NCI-H2196 (cell line): ENCODE measurements around the gene ATG16L2.
"Not testable (repeated sequence)": the region's sequence is repeated elsewhere in the genome, so short reads cannot be mapped to it uniquely, and the experiment has no call there.

Experiments used
- DNase-seq: peaks from one replicate; lab custom pipeline; 2025; ENCODE audit not compliant: unreplicated experiment; lab: John Stamatoyannopoulos, UW

The ATG16L2 gene

GRCh38 chr11:72823105-72823804, 9.0 kb downstream of the ATG16L2 start:
- no peak for DNase-seq

DNA sequence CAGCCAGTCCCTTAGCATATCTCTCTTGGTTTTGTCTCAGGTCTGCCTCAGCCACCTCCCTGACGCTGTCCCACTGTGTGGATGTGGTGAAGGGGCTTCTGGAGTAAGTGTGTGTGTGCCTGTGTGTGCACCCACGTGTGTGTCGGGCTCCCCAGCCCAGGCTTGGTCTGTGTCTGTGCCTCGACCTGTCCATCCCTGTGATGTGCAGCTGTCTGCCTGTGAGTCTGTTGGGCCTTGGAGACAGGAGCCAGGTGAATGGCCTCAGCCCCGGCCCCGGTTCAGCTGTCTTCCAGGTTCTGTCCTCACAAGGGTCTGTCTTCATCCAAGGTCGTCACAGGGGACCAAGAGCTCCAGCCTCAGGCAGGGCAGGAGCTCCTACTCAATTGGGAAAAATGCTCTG, 9.8 kb downstream of the ATG16L2 start:
- DNase-seq: no peak

GRCh38 chr11:72824811-72825505, 10.7 kb downstream of the ATG16L2 start:
- DNase-seq: no peak

- DNase-seq: no peak
Measured at GRCh38 chr11:72825661-72826060, 11.4 kb downstream of the ATG16L2 start.

DNA sequence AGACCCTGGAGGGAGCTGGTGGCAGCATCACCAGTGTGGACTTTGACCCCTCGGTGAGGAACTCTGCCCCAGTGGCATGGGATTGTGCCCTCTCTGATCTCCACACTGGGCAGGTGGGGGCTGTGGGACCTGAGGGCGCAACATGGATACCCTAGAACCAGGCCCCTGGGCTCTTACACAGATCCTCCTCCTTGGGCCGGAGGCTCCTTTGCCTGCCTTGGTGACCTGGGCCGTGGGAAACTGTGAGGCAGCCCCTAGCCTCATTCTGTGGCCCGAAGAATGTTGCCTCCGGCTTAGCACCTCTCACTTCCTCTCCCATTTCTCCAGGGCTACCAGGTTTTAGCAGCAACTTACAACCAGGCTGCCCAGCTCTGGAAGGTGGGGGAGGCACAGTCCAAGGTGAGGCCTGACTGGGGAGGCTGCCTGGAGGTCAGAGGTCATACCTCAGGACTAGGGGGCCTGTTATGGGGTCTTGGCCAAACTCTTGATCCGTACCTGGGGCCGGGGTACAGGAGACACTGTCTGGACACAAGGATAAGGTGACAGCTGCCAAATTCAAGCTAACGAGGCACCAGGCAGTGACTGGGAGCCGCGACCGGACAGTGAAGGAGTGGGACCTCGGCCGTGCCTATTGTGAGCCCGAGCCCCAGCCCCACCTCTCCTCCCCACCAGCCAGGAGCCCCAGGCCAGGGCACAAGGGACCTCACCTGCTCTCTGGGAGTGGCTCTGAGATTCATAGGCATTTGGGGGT, 12.2 kb downstream of the ATG16L2 start:
- DNase-seq: no peak

DNA sequence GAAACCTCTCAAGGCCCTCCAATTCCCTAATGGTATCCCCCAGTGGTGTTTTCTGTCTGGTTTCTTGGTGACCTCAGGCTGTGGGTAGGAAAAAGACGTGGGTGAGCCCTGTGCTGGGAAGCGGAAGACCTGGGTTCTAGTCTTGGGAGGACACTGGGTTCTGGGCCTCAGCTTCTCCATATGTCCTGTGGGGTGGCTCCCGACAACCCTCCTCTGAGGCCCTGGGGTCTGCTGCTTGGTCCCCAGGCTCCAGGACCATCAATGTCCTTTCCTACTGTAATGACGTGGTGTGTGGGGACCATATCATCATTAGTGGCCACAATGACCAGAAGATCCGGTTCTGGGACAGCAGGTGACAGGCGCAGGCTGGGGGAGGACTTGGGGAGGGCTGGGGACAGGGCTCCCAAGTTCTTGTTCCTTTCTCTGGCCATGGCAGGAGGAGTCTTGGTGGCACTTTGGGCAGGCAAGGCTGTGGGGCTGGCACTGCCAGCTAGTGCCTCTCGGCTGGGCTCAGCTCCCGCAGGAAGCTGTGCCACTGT, 12.8 kb downstream of the ATG16L2 start:
- no peak for DNase-seq

GRCh38 chr11:72827656-72828055, 13.4 kb downstream of the ATG16L2 start:
- DNase-seq: not testable (repeated sequence)

DNA sequence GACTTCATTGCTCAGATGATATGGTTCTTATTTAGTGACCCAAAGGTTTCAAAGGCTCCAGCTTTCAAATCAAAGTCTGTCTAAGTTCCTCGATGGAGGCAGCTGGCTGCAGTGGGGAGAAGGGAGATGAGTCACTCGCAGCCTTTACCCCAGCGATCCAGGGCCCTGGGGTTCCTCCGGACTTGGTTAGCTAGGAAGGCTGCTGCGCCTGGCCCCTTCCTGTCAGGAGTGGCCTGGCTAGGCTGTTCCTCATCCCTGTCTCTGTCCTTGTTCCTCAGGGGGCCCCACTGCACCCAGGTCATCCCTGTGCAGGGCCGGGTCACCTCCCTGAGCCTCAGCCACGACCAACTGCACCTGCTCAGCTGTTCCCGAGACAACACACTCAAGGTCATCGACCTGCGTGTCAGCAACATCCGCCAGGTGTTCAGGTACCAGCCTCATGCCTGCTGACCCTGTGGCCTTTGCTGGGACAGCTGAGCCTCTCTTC, 13.9 kb downstream of the ATG16L2 start:
- DNase-seq: no peak

- DNase-seq: no peak
Measured at GRCh38 chr11:72828692-72829101, 14.5 kb downstream of the ATG16L2 start.

- no peak for DNase-seq
Measured at GRCh38 chr11:72829178-72829577, 15.0 kb downstream of the ATG16L2 start.

DNA sequence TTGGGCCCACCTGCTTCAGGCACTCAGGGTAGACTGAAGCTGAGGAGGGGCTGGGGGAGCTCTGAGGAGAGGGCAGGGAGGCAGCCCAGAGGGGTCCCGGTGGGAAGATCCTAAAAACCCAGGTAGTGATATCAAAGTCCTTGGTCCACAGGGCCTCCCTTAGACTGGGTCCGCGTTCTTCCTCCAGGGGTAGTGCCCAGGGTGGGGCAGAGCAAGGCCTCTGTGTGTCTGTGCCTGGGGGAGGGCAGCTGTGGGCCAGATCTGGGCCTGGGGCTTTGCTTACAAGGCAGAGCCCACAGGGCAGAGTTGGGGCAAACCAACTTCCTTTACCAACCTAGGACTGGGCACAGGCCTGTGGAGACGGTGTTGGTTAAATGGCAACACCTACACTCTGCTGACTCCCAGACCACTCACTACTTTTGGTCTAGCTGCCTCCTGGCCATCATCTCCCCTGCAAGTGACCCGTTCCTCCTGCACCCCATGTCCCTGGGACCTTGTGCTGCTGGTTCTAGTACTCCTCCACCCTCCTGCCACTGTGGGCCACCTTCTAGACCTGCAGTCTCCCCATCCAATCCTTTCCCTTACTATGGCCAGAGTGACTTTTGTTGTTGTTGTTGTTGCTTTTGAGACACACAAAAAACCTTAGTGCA, 15.8 kb downstream of the ATG16L2 start:
- DNase-seq: no peak

DNA sequence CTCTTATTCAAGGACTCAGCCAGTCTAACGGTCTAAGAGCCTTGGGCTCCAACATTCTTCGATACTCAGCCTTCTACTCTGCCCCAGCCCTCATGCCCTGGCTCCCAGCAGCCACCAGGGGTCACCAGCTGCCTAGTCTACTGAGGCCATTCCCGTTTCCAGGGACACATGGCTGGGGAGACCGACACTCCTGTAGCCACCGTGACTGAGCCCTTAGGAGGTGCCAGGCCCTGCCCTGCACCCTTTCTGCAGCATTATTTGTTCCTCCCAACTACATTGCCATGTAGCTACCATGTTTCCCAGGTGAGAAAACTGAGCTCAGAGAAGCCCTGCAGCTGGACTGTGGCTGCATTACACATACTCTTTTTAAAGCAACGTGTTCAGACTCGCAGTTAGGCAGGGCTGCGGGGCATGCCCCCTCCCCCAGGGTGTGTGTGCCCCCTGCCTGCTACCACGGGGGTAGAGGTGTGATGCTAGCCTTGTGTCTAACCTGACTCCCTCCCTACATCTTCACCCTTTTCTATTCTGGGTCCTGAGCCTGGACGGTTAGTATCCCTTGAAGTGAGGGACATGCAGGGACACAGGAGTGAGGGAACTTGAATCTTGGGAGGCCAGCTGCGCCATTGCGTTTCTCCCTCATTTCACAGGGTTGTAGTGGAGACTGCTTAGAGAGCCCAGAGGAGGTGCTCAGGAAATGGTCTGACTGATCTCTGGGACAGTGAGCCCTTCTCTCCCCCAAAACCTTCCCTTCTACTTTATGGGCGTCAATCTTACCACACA, 17.5 kb downstream of the ATG16L2 start:
- DNase-seq: peak; percentile 68

GRCh38 chr11:72832301-72833082, 18.3 kb downstream of the ATG16L2 start:
- DNase-seq: no peak

- no peak for DNase-seq
Measured at GRCh38 chr11:72833083-72833733, 19.0 kb downstream of the ATG16L2 start.

GRCh38 chr11:72833811-72834493, 19.7 kb downstream of the ATG16L2 start:
- no peak for DNase-seq

DNA sequence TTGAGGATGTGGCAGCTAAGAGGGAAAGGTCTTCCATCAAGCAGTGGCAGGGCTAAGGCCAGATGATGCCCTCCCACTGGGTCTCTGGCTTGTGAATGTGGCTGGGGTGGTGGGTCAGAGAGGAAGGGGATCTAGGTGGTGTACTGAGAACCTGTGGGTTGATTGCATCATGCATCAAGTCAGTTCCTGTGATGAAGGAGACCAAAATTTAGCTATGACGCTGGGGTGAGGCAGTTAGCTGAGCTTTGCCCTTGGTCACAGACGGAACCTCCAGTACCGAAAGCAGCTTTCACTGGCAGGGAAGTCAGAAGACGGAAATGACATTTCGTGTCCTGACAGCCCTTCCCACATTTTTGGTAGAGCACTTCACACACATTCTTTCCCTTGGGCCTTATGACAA, 20.7 kb downstream of the ATG16L2 start:
- no peak for DNase-seq

DNA sequence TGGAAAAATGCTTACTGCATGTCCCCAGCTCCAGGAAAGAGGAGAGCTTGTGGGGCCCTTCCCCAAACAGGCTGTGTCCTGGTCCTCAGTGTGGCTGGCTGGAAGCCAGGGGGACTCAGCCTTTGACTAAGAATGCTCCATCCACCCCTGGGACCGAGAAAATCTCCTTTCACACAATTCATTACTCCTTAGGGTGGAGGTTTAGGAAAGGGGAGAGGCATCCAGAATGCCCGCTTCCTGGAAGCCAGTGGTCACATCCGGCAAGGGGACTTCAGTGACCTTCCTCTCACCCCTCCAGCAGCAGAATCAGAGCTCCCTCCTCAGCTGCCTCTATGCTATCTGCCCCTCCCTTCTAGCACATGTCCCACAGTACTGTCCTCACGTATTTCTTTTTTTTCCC, 21.9 kb downstream of the ATG16L2 start:
- DNase-seq: no peak

GRCh38 chr11:72838691-72839305, 24.6 kb downstream of the ATG16L2 start:
- DNase-seq: no peak
